CD14-positive monocyte (primary cell): ENCODE data around the gene P2RX3. TPM values are rescaled to one million over a fixed set of nuclear protein-coding genes. Genes with fewer than 3 reads are reported as not detected.

ENCODE experiments used
- DNase-seq, 3 donors: peaks; one replicate each; pipeline ENCODE4 v3.0.0-alpha.2; 2011 to 2022
- H2AFZ ChIP-seq: 2 replicates; pipeline ENCODE4 v1.6.0; 2012; ENCODE audit warnings: mild to moderate bottlenecking, low read depth, low read length, inconsistent platforms; ENCODE audit not compliant: insufficient read depth, poor library complexity, severe bottlenecking
- H3K27ac ChIP-seq, 2 donors: 1 replicate in 1 of 2; 2 replicates in 1 of 2; pipeline ENCODE4 v1.5.1; 2012 to 2013; ENCODE audit warnings: low read length in 2 of 2, control low read depth in 1 of 2, inconsistent platforms in 1 of 2, low read depth in 1 of 2, mild to moderate bottlenecking in 1 of 2
- H3K27me3 ChIP-seq, 2 donors: one replicate each; pipeline versions ENCODE4 v1.6.0 to v1.6.1; 2011 to 2013; ENCODE audit warnings: low read length in 2 of 2; ENCODE audit not compliant: control insufficient read depth in 2 of 2, insufficient read depth in 2 of 2
- H3K36me3 ChIP-seq, 2 donors: replicated peaks in 1 of 2; 1 replicate in 1 of 2; 2 replicates in 1 of 2; pipeline versions ENCODE4 v1.5.1 to v1.6.1; 2012 to 2013; ENCODE audit warnings: low read length in 2 of 2, control low read depth in 1 of 2, inconsistent platforms in 1 of 2, mild to moderate bottlenecking in 1 of 2; ENCODE audit not compliant: insufficient read depth in 2 of 2, control insufficient read depth in 1 of 2
- H3K4me1 ChIP-seq, 2 donors: 1 replicate in 1 of 2; 2 replicates in 1 of 2; pipeline versions ENCODE4 v1.5.1 to v1.6.1; 2012 to 2013; ENCODE audit warnings: low read length in 2 of 2, control low read depth in 1 of 2, inconsistent platforms in 1 of 2, mild to moderate bottlenecking in 1 of 2, moderate library complexity in 1 of 2; ENCODE audit not compliant: insufficient read depth in 2 of 2, control insufficient read depth in 1 of 2
- H3K4me2 ChIP-seq: replicated peaks from 2 replicates; pipeline ENCODE3; 2012; ENCODE audit warnings: low read length, moderate library complexity, mild to moderate bottlenecking; ENCODE audit not compliant: poor library complexity, severe bottlenecking; ENCODE audit errors: extremely low read depth
- H3K4me3 ChIP-seq, 3 experiments: fragments of 200-600 bp in 1 of 3; sonication (generic) in 1 of 3; replicated peaks in 1 of 3; 1 replicate in 2 of 3; 2 replicates in 1 of 3; pipeline ENCODE4 v1.5.1; 2011 to 2013; ENCODE audit warnings: low read length in 3 of 3, mild to moderate bottlenecking in 3 of 3, control low read depth in 2 of 3, low read depth in 2 of 3, inconsistent platforms in 1 of 3, moderate library complexity in 1 of 3
- H3K79me2 ChIP-seq: 2 replicates; pipeline ENCODE4 v1.6.0; 2012; ENCODE audit warnings: mild to moderate bottlenecking, control low read depth, inconsistent platforms, low read length, moderate library complexity; ENCODE audit not compliant: insufficient read depth
- H3K9ac ChIP-seq: 2 replicates; pipeline ENCODE4 v1.6.0; 2017; ENCODE audit warnings: low read length, mild to moderate bottlenecking; ENCODE audit not compliant: insufficient read depth, poor library complexity, severe bottlenecking
- H3K9me3 ChIP-seq, 2 donors: replicated peaks in 1 of 2; 1 replicate in 1 of 2; 2 replicates in 1 of 2; pipeline versions ENCODE4 v1.5.1 to v1.6.1; 2012 to 2013; ENCODE audit warnings: low read length in 2 of 2, control low read depth in 1 of 2; ENCODE audit not compliant: control insufficient read depth in 1 of 2, insufficient read depth in 1 of 2
- H4K20me1 ChIP-seq: 2 replicates; pipeline ENCODE4 v1.6.0; 2012; ENCODE audit warnings: mild to moderate bottlenecking, low read length, control low read depth, moderate library complexity; ENCODE audit not compliant: insufficient read depth
- H3K27ac Mint-ChIP-seq, 7 donors: one replicate each; pipeline ENCODE4 v1.8.0; 2020; ENCODE audit warnings: mild to moderate bottlenecking in 7 of 7, mixed read lengths in 7 of 7, moderate library complexity in 6 of 7, inconsistent platforms in 2 of 7
- H3K27me3 Mint-ChIP-seq, 3 donors: one replicate each; pipeline ENCODE4 v1.8.0; 2021 to 2022; ENCODE audit warnings: low read depth in 3 of 3, mild to moderate bottlenecking in 3 of 3, mixed read lengths in 3 of 3, moderate library complexity in 3 of 3, inconsistent platforms in 1 of 3
- H3K36me3 Mint-ChIP-seq, 2 donors: one replicate each; pipeline ENCODE4 v1.8.0; 2020; ENCODE audit warnings: mixed read lengths in 2 of 2, inconsistent platforms in 1 of 2, mild to moderate bottlenecking in 1 of 2
- H3K4me1 Mint-ChIP-seq: one replicate; pipeline ENCODE4 v1.8.0; 2020; ENCODE audit warnings: mild to moderate bottlenecking, mixed read lengths
- H3K4me3 Mint-ChIP-seq, 2 donors: one replicate each; pipeline ENCODE4 v1.8.0; 2020; ENCODE audit warnings: mild to moderate bottlenecking in 2 of 2, mixed read lengths in 2 of 2, moderate library complexity in 1 of 2
- H3K9me3 Mint-ChIP-seq, 7 donors: one replicate each; pipeline ENCODE4 v1.8.0; 2020 to 2022; ENCODE audit warnings: mixed read lengths in 7 of 7, mild to moderate bottlenecking in 6 of 7, moderate library complexity in 6 of 7, inconsistent platforms in 2 of 7
- CTCF ChIP-seq: fragments of 200-600 bp; IDR thresholded peaks from one replicate; pipeline ENCODE4 v1.8.0; 2022; ENCODE audit warnings: antibody characterized with exemption, mild to moderate bottlenecking
- WGBS: methylation state at CpG from one replicate; pipeline ENCODE4 v1.1.5; 2013; ENCODE audit warnings: missing lambda C conversion rate; ENCODE audit not compliant: insufficient coverage; 5-methylcytosine and 5-hydroxymethylcytosine counted together
- intact Hi-C, 2 donors: fragments of 100-400 bp; cut with micrococcal nuclease; formaldehyde crosslinking; loops; one replicate each; pipeline versions ENCODE4 v1.15.0 to v1.15.1; 2023
- polyA plus RNA-seq, 3 donors: library from polyadenylated mRNA; depleted of rRNA in 1 of 3; unstranded in 2 of 3; stranded (reverse) in 1 of 3; fragments of 300-500 nt in 2 of 3; fragments of >200 nt in 1 of 3; fragmentation: Illumina TruSeq in 2 of 3; gene quantifications; 1 replicate in 2 of 3; 2 replicates in 1 of 3; pipeline ENCODE4 v1.2.3, GENCODE V29; 2012 to 2021

P2RX3 gene
- polyA plus RNA-seq, 3 donors: not detected

DNA sequence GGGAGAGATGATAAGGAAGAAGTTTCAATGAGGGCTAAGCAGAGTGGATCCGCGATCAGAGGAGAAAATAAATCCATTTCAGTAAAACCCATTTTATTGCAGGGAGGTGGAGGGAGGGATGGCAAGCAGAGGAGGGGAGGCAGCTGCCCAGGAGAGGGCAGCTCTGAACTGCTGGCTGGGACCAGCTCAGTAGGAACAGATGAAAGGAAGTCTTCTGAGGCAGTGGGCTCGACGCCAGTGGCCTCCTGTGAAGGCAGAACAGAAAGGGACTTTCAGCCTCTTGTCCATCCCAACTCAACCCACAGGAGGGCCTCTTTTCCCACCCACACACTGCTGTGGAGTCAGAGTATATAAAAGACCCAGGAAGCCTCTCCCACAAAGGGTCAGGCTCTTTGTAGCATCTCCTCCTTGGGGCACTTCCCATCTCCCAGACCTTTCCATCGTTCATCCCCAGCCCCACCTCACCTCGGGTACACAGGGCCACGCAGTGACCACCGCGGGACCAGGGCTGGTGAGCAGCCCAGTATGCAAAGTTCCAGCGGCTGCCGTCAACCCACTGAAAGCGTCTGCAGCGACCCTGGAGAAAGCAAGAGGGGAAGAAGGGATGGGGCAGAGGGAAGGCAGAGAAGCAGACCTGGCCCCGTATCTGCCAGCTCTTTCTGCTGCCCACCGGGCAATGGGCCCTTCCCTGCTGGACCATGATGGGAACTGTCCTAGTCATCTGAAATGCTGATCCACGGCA lies 49.3 kb downstream of the P2RX3 start:
- Histone ChIP-seq H3K9ac (no peak overlapping the region), H3K27me3 (no peaks in the 10 kb centered on the region), H3K79me2 (no peaks in the 10 kb centered on the region), H2AFZ (no peak overlapping the region), H3K4me1 (peaks cover 0 to 12% of the 10 kb centered on the region in 2 donors), H3K4me3 (no peak overlapping the region), H3K27ac (no peak overlapping the region), H3K9me3 (no peaks in the 10 kb centered on the region), H4K20me1 (no peaks in the 10 kb centered on the region), H3K36me3 (no peaks in the 10 kb centered on the region), H3K4me2 (no peak overlapping the region)
- H3K4me1 Mint-ChIP-seq: peaks cover 14% of the 10 kb centered on the region
- intact Hi-C loops: no loop called here
- no peaks in the 10 kb centered on the region for H3K9me3 Mint-ChIP-seq
- TF ChIP-seq CTCF: no peak
- 80% methylated on average over 11 of the region's 16 CpGs for WGBS
- H3K4me3 Mint-ChIP-seq: no peak overlapping the region
- DNase-seq: no peak
- H3K27ac Mint-ChIP-seq: no peak overlapping the region
- H3K27me3 Mint-ChIP-seq: peaks cover 0 to 3% (median 2%) of the 10 kb centered on the region in 3 donors
- no peaks in the 10 kb centered on the region for H3K36me3 Mint-ChIP-seq

- H3K4me3 ChIP-seq: no peak within 1 kb of the TSS
- H3K79me2 ChIP-seq: no peaks in the 10 kb centered on the region
- H3K4me1 ChIP-seq: peaks cover 0 to 6% of the 10 kb centered on the region in 2 donors
- H3K36me3 ChIP-seq: no peaks in the 10 kb centered on the region
- no peaks in the 10 kb centered on the region for H3K27me3 ChIP-seq
- H3K27me3 Mint-ChIP-seq: peaks cover 0 to 3% (median 2%) of the 10 kb centered on the region in 3 donors
- no peak within 1 kb of the TSS for H3K4me3 Mint-ChIP-seq
- H3K27ac Mint-ChIP-seq: peak within 1 kb of the TSS in 1 of 7 donors; percentile 16
- H3K27ac ChIP-seq: no peak within 1 kb of the TSS
- no peaks in the 10 kb centered on the region for H3K36me3 Mint-ChIP-seq
- no peaks in the 10 kb centered on the region for H3K9me3 Mint-ChIP-seq
- intact Hi-C loops: no loop called here
- no peaks in the 10 kb centered on the region for H4K20me1 ChIP-seq
- DNase-seq: no peak
- H3K4me1 Mint-ChIP-seq: peaks cover 12% of the 10 kb centered on the region
- no peak within 1 kb of the TSS for H2AFZ ChIP-seq
- TF ChIP-seq CTCF: no peak
- 0% methylated on average over 1 of the region's 2 CpGs for WGBS
- no peak within 1 kb of the TSS for H3K9ac ChIP-seq
- no peaks in the 10 kb centered on the region for H3K9me3 ChIP-seq
- H3K4me2 ChIP-seq: no peak within 1 kb of the TSS
Measured at GRCh38 chr11:57390535-57390934, 52.4 kb downstream of the P2RX3 start, which contains the start of gene PRG2. TSS of gene PRG2 (minus strand) at chr11:57390650. CDS start at chr11:57389944, 706 bp downstream.
